T-cell (primary cell): ENCODE data around the gene PRSS16. TPM values are rescaled to one million over a fixed set of nuclear protein-coding genes. Genes with fewer than 3 reads are reported as not detected.

Experiments used
- ATAC-seq, 4 experiments: fragments of 200-7000 bp in 3 of 4; fragments of 150-1000 bp in 1 of 4; cut with Tn5 transposase; replicated peaks in 1 of 4; 1 replicate in 3 of 4; 2 replicates in 1 of 4; pipeline ENCODE4 v1.10.0; 2021; ENCODE audit warnings: moderate library complexity in 3 of 4, mild to moderate bottlenecking in 2 of 4, moderate number of reproducible peaks in 1 of 4
- CTCF ChIA-PET, 2 donors: fragments of 300-600 bp; sonication (Branson Sonifier 250); formaldehyde crosslinking; loops; one replicate each; lab custom pipeline; 2022; ENCODE audit warnings: antibody characterized with exemption in 2 of 2; lab: Charles Lee
- POLR2A ChIA-PET, 2 donors: fragments of 300-600 bp; sonication (Branson Sonifier 250); formaldehyde crosslinking; loops; one replicate each; lab custom pipeline; 2022; ENCODE audit warnings: antibody characterized with exemption in 2 of 2; lab: Charles Lee
- DNase-seq, 35 experiments: peaks; one replicate each; pipeline versions ENCODE4 v3.0.0 to v3.0.0-alpha.2; 2013 to 2023
- H3K27ac ChIP-seq: one replicate; pipeline ENCODE4 v1.5.1; 2013; ENCODE audit warnings: low read length
- H3K27me3 ChIP-seq, 2 experiments: replicated peaks in 1 of 2; 1 replicate in 1 of 2; 2 replicates in 1 of 2; pipeline versions ENCODE4 v1.6.1 to v1.7.0; 2013; ENCODE audit warnings: low read length in 1 of 2, mixed read lengths in 1 of 2; ENCODE audit not compliant: control insufficient read depth in 2 of 2, insufficient read depth in 2 of 2; ENCODE audit errors: extremely low read depth in 1 of 2
- H3K36me3 ChIP-seq, 2 donors: 1 replicate in 1 of 2; 2 replicates in 1 of 2; pipeline versions ENCODE4 v1.6.1 to v1.7.0; 2013; ENCODE audit warnings: low read length in 1 of 2; ENCODE audit not compliant: control insufficient read depth in 2 of 2, insufficient read depth in 1 of 2; ENCODE audit errors: extremely low read depth in 1 of 2
- H3K4me1 ChIP-seq, 2 experiments: 1 replicate in 1 of 2; 2 replicates in 1 of 2; pipeline versions ENCODE4 v1.6.1 to v1.7.0; 2013; ENCODE audit warnings: low read length in 2 of 2, mixed read lengths in 1 of 2; ENCODE audit not compliant: insufficient read depth in 2 of 2, control insufficient read depth in 1 of 2; ENCODE audit errors: extremely low read depth in 1 of 2
- H3K4me3 ChIP-seq, 2 donors: 1 replicate in 1 of 2; 2 replicates in 1 of 2; pipeline versions ENCODE4 v1.5.1 to v1.7.0; 2013; ENCODE audit warnings: mild to moderate bottlenecking in 2 of 2, low read length in 1 of 2, moderate library complexity in 1 of 2; ENCODE audit not compliant: control insufficient read depth in 1 of 2; ENCODE audit errors: extremely low read depth in 1 of 2
- H3K9me3 ChIP-seq: 2 replicates; pipeline ENCODE4 v1.7.0; 2013
- H3K27ac Mint-ChIP-seq, 2 donors: one replicate each; pipeline ENCODE4 v1.8.0; 2020 to 2021; ENCODE audit warnings: mild to moderate bottlenecking in 2 of 2, mixed read lengths in 2 of 2
- H3K27me3 Mint-ChIP-seq, 2 donors: one replicate each; pipeline ENCODE4 v1.8.0; 2021 to 2022; ENCODE audit warnings: mixed read lengths in 2 of 2
- H3K36me3 Mint-ChIP-seq: one replicate; pipeline ENCODE4 v1.8.0; 2021; ENCODE audit warnings: mixed read lengths
- H3K4me1 Mint-ChIP-seq, 3 donors: one replicate each; pipeline ENCODE4 v1.8.0; 2020 to 2022; ENCODE audit warnings: mixed read lengths in 3 of 3, mild to moderate bottlenecking in 1 of 3
- H3K4me3 Mint-ChIP-seq, 3 donors: one replicate each; pipeline ENCODE4 v1.8.0; 2020 to 2022; ENCODE audit warnings: mild to moderate bottlenecking in 3 of 3, mixed read lengths in 3 of 3, moderate library complexity in 3 of 3
- H3K9me3 Mint-ChIP-seq, 3 donors: one replicate each; pipeline ENCODE4 v1.8.0; 2020 to 2022; ENCODE audit warnings: mixed read lengths in 3 of 3
- WGBS: methylation state at CpG from one replicate; pipeline ENCODE4 v1.1.5; 2013; ENCODE audit warnings: missing lambda C conversion rate; ENCODE audit not compliant: insufficient coverage; 5-methylcytosine and 5-hydroxymethylcytosine counted together
- total RNA-seq, 35 experiments: library from RNA in 6 of 35; stranded (reverse) in 6 of 35; fragments of 120-200 nt in 1 of 35; gene quantifications; one replicate each; pipeline versions ENCODE4 v1.2.1 to v1.2.4 and lab custom pipeline; 2013 to 2026

PRSS16 gene
- total RNA-seq, 5 donors from 2014 or later (not counting 1 experiment from before 2014, with no cell fraction given) = 0.43 to 3.2 (median 2.1) TPM

DNA sequence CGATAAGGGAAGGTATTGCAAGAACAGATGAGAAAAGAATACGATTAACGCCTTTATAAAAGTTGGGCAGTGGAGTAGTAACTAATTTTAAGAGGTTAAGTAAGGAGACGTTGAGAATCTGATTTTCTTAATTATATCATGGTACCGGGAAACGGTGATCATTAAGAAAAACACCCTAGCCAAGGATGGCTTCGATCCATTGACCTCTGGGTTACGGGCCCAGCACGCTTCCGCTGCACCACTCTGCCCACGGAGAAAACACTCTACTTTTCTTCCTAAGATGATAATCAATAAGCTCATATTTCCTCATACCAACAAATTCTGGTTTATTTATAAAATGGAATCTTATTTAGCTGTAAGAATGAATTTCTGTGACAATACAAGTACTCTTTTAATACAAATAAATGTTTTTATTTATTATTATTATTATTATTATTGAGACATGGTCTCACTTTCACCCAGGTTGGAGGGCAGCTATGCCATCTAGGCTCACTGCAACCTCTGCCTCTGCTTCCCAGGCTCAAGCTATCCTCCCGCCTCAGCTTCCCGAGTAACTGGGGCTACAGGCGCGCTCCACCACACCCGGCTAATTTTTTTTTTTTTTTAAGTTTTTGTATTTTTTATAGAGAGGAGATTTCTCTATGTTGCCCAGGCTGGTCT is 56.2 kb downstream of the PRSS16 start:
- CTCF ChIA-PET = interaction anchor here in 1 of 2 donors (0.7 kb wide), 1 partner anchor 129 kb away, joined by 3 read pairs; no protein-coding TSS in a partner anchor
- Mint-ChIP-seq H3K9me3 (peaks cover 0 to 6% (median 0%) of the 10 kb centered on the region in 3 donors), H3K4me1 (no peaks in the 10 kb centered on the region), H3K27me3 (peaks cover 77 to 81% of the 10 kb centered on the region in 2 donors), H3K27ac (no peak overlapping the region), H3K36me3 (peaks cover 3% of the 10 kb centered on the region), H3K4me3 (no peak overlapping the region)
- ATAC-seq (no peak), DNase-seq (no peak)
- Histone ChIP-seq H3K9me3 (peaks cover 2% of the 10 kb centered on the region), H3K27ac (no peak overlapping the region), H3K27me3 (peaks cover 22 to 42% of the 10 kb centered on the region in 2 experiments), H3K4me1 (no peaks in the 10 kb centered on the region), H3K4me3 (no peak overlapping the region), H3K36me3 (no peaks in the 10 kb centered on the region)
- POLR2A ChIA-PET = no interaction called here
- WGBS = 60% methylated on average over 1 of the region's 16 CpGs

Other genes starting within 250 kb of the PRSS16 start
- gene POM121L2, start 64.6 kb downstream of the PRSS16 start, total RNA-seq = not detected
- gene ZNF391, start 141.1 kb downstream of the PRSS16 start, total RNA-seq = 1 to 10 TPM; 2.0 to 4.5 (median 4.2) TPM
- 10 to 100 TPM; 11.2 to 14.3 (median 12.5) TPM for gene ZNF184, start 225.4 kb downstream of the PRSS16 start, total RNA-seq